Aorta (tissue), 5 donors: ENCODE results near the gene PLK2. TPM values are rescaled to one million over a fixed set of nuclear protein-coding genes. Genes with fewer than 3 reads are reported as not detected.

Experiments
- ATAC-seq: fragments of 200-7000 bp; cut with Tn5 transposase; one replicate; pipeline ENCODE4 v1.9.1; 2022; ENCODE audit warnings: moderate library complexity; ENCODE audit not compliant: low FRiP score
- DNase-seq, 2 donors: peaks; one replicate each; pipeline ENCODE4 v3.0.0-alpha.2; 2020
- H3K27ac ChIP-seq, 2 donors: one replicate each; pipeline ENCODE4 v1.5.1; 2013; ENCODE audit warnings: low read length in 2 of 2, mild to moderate bottlenecking in 2 of 2, moderate library complexity in 2 of 2, control low read depth in 1 of 2, inconsistent platforms in 1 of 2, low read depth in 1 of 2
- H3K27me3 ChIP-seq, 2 donors: one replicate each; pipeline ENCODE4 v1.6.1; 2013; ENCODE audit warnings: control low read depth in 1 of 2, low read length in 1 of 2, mild to moderate bottlenecking in 1 of 2, moderate library complexity in 1 of 2; ENCODE audit not compliant: insufficient read depth in 2 of 2, control insufficient read depth in 1 of 2
- H3K36me3 ChIP-seq, 2 donors: one replicate each; pipeline ENCODE4 v1.6.1; 2013; ENCODE audit warnings: control low read depth in 1 of 2, low read length in 1 of 2, mild to moderate bottlenecking in 1 of 2; ENCODE audit not compliant: insufficient read depth in 2 of 2, control insufficient read depth in 1 of 2
- H3K4me1 ChIP-seq, 2 donors: one replicate each; pipeline ENCODE4 v1.6.1; 2013; ENCODE audit warnings: low read length in 2 of 2, control low read depth in 1 of 2, mild to moderate bottlenecking in 1 of 2, moderate library complexity in 1 of 2; ENCODE audit not compliant: insufficient read depth in 2 of 2, control insufficient read depth in 1 of 2
- H3K4me3 ChIP-seq, 2 donors: one replicate each; pipeline ENCODE4 v1.5.1; 2013; ENCODE audit warnings: low read length in 2 of 2, control low read depth in 1 of 2, mild to moderate bottlenecking in 1 of 2
- H3K9me3 ChIP-seq: one replicate; pipeline ENCODE4 v1.6.1; 2013; ENCODE audit warnings: mild to moderate bottlenecking, low read length; ENCODE audit not compliant: control insufficient read depth
- WGBS, 2 donors: extraction: QIAGEN DNeasy Blood & Tissue Kit; methylation state at CpG; one replicate each; pipeline ENCODE4 v1.1.7; 2013; 5-methylcytosine and 5-hydroxymethylcytosine counted together
- intact Hi-C, 2 donors: fragments of 100-400 bp; cut with DNase I; formaldehyde crosslinking; loops; one replicate each; pipeline versions ENCODE4 v1.14.2 to v1.15.0; 2022
- polyA plus RNA-seq, 2 donors: library from polyadenylated mRNA; stranded (reverse); fragments of 200-250 nt; gene quantifications; one replicate each; pipeline ENCODE4 v1.2.3, GENCODE V29; 2013
- total RNA-seq, 2 donors: library from RNA; stranded (reverse); fragmentation: NEBNext Ultra II Directional; extraction: Animal tissue kit (Norgen Biotek cat#: 25700); gene quantifications; one replicate each; pipeline ENCODE4 v1.2.1, GENCODE V29; 2021
- donor health status: healthy with polysubstance abuse.
- donor health status: Bipolar disorder and iron deficiency.
- donor health status: DM: no; HTN: no; CAD: no.
- donor health status: DM: no; HTN: no; CAD: no.
- donor health status: DM: yes; HTN: yes; CAD: no.

Gene PLK2
- total and polyA plus RNA-seq, 4 donors: 24.0 to 64.6 (median 35.5) TPM

DNA sequence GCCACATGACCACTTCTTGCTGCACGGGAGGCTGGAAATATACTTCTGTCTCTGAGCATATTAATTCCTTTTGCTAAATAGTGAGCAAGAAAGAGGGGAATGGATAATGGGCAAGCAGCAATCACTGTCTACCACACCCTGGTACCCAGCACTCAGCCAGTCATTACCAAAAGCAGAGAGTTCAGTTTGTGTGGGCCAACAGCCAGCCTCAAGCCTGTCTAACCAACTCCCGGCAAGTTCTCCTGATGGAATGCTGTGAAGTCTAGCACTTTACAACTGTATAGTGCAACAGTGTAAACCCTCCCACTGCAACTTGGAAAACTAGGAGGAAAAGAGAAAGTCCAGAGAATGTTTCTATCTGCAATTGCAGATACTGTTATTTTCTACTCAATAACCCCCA, 47.8 kb downstream of the PLK2 start:
- 33 to 37% methylated on average over 2 of the region's 2 CpGs for WGBS, 2 donors
- ATAC-seq (no peak), DNase-seq (no peak)
- Histone ChIP-seq H3K27ac (no peak overlapping the region), H3K36me3 (no peaks in the 10 kb centered on the region), H3K4me1 (no peaks in the 10 kb centered on the region), H3K4me3 (no peak overlapping the region), H3K9me3 (no peaks in the 10 kb centered on the region), H3K27me3 (no peaks in the 10 kb centered on the region)
- intact Hi-C loops: no loop called here

DNA sequence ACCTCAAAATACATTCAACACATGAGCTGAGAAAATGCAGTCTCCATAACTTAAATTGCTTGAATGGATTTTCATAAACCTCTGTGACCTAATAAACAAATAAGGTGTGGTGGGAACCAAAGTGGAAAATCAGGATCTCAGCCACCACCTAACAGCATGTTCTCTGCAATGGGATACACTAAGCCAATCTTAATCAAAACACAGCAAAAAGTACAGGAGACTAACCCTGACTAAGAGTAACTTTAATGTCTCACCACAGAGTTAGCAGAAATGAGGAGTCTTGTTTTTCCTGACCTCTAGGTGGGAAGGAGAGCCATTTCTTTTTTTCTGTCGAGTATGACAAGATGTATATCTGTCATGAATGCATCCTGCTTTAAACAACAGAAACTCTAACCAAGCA, 48.5 kb downstream of the PLK2 start:
- Histone ChIP-seq H3K4me1 (no peaks in the 10 kb centered on the region), H3K36me3 (no peaks in the 10 kb centered on the region), H3K27ac (no peak overlapping the region), H3K4me3 (no peak overlapping the region), H3K27me3 (no peaks in the 10 kb centered on the region), H3K9me3 (no peaks in the 10 kb centered on the region)
- intact Hi-C loops: no loop called here
- 32 to 40% methylated on average over 1 of the region's 1 CpG for WGBS, 2 donors
- no peak for DNase-seq
- no peak for ATAC-seq

DNA sequence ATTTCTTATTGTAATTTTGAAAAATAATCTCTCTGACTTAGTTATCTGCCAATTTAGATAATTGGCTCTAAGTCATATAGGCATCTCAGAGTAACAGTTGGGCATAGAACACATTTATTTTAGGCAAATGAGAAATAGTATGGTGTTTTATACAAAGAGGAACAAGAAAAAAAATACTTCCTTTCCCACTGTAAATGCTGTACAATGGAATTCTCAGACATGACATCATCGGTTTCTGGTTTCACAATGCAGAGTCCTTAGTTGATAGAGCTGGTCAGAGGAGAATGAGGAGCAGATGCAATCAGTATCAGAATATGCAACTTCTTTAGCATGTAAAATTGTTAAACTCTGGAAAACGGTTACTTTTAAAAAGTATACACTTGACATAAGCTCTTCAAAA, 49.4 kb downstream of the PLK2 start:
- Histone ChIP-seq H3K36me3 (no peaks in the 10 kb centered on the region), H3K4me1 (no peaks in the 10 kb centered on the region), H3K27ac (no peak overlapping the region), H3K9me3 (no peaks in the 10 kb centered on the region), H3K27me3 (no peaks in the 10 kb centered on the region), H3K4me3 (no peak overlapping the region)
- intact Hi-C loops: no loop called here
- no peak for ATAC-seq
- DNase-seq: no peak
- 40 to 41% methylated on average over 2 of the region's 2 CpGs for WGBS, 2 donors

DNA sequence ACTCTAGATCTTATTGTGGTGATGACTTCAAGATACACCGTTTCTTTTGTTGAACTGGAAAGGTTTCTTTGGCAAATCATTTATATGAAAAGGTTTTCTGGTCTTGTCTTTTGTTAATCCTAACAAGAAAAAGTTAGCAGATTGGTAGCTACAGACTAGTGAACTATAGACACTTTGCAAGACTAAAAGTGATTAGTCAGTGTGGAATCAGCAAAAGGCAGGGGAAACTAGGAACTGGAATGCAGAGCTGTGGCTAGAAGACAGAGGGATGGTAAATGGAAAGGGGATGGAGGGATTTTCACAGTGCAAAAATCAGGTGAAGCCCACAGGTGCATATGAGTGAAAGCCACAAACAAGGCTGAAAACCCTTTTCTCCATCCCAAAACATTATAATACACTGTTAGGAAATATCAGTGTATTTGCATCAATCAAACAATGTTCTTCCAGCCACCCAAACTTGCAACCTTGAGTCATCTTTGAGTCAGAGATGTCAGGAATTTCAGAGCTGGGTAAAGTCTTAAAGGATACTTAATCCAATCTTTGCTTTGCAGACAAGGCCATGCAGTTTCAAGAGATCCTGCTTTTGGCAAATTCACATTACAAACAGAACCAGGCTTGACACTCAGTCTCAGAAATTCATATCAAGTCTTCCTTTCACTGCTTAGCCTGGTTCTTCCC, 52.7 kb downstream of the PLK2 start:
- H3K4me3 ChIP-seq: no peak overlapping the region
- H3K36me3 ChIP-seq: no peaks in the 10 kb centered on the region
- DNase-seq (no peak), ATAC-seq (no peak)
- no peaks in the 10 kb centered on the region for H3K9me3 ChIP-seq
- H3K27me3 ChIP-seq: no peaks in the 10 kb centered on the region
- H3K4me1 ChIP-seq: no peaks in the 10 kb centered on the region
- no peak overlapping the region for H3K27ac ChIP-seq
- intact Hi-C loops: no loop called here
- WGBS, 2 donors: 89 to 95% methylated on average over 1 of the region's 1 CpG

DNA sequence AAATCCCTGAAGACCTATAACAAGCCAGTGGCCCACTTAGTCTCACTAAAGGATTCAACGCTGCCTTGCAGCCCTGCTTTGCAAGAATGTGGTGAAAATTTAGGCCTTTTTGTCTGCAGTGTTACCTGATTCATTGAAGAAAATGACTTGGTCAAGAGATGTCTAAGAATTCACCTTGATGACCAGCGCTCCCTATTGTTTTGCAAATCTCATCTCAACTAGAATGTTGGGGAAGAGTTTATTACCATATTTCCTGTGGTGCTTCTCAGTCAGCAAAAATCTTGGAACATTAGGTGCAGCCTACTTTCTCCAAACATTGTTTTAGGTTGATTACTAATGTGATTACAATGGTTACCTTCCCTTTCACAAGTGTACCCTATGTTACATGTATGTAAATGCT, 53.5 kb downstream of the PLK2 start:
- no peak for ATAC-seq
- Histone ChIP-seq H3K9me3 (no peaks in the 10 kb centered on the region), H3K27ac (no peak overlapping the region), H3K36me3 (no peaks in the 10 kb centered on the region), H3K27me3 (no peaks in the 10 kb centered on the region), H3K4me1 (no peaks in the 10 kb centered on the region), H3K4me3 (no peak overlapping the region)
- no peak for DNase-seq
- WGBS, 2 donors: 90 to 97% methylated on average over 2 of the region's 2 CpGs
- intact Hi-C loops: no loop called here

DNA sequence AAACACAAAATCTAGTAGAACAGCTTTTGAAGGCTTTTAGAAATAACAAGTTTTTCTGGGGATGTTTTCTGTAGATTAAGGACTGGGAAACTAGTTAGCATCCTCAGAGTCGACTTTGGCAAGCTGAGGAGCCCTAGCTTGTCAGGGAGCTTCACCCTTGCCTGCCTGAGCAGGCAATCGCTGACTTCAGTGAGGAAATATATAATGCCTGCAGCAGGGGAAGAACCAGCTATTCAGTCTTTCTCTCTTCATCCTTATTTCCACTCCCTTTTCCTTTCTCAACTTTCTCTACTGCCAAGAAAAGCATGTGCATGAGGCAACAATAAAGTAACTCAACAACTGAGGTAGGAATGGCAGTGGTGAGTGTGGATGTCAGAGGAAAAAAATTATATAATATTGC, 54.7 kb downstream of the PLK2 start:
- WGBS, 2 donors: 38 to 62% methylated on average over 2 of the region's 2 CpGs
- intact Hi-C loops: no loop called here

DNA sequence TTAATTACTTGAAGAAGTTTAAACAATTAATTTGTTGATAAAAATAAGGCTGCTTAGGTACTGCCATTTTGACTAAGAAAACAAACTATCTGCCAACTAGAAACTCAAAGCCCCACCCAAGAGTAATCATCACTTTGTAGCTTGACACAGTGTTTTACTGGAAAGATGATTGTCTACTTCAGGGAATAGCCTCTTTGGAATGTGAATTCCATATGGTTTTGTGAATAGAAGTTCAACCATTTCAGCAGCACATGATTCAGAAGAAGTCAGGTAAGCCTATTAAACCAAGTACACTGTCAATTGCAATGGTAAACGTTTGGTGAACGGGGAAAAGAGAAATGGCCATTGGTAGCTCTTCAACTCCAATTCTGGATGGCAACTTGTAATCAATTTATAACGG, 55.2 kb downstream of the PLK2 start:
- H3K27me3 ChIP-seq: no peaks in the 10 kb centered on the region

More for the DNA sequence above, 54.7 kb downstream of the PLK2 start:
- ATAC-seq (no peak), DNase-seq (no peak)
- Histone ChIP-seq H3K9me3 (no peaks in the 10 kb centered on the region), H3K27me3 (no peaks in the 10 kb centered on the region), H3K4me1 (peaks cover 0 to 2% of the 10 kb centered on the region in 2 donors), H3K36me3 (no peaks in the 10 kb centered on the region), H3K4me3 (no peak overlapping the region), H3K27ac (no peak overlapping the region)

More for the DNA sequence above, 55.2 kb downstream of the PLK2 start:
- Histone ChIP-seq H3K4me1 (peaks cover 0 to 2% of the 10 kb centered on the region in 2 donors), H3K9me3 (no peaks in the 10 kb centered on the region), H3K27ac (no peak overlapping the region), H3K4me3 (no peak overlapping the region), H3K36me3 (no peaks in the 10 kb centered on the region)
- intact Hi-C loops: no loop called here
- DNase-seq: no peak
- 88 to 95% methylated on average over 3 of the region's 3 CpGs for WGBS, 2 donors
- ATAC-seq: no peak

Other genes with a start within 250 kb of the PLK2 start
- gene GAPT, start 31.3 kb upstream of the PLK2 start, total RNA-seq: 1 to 10 TPM; 1.9 to 2.8 TPM
- gene GAPT, start 31.3 kb upstream of the PLK2 start, polyA plus RNA-seq: 1 to 10 TPM in 1 of 2 donors, under 1 TPM in 1; 0.82 to 1.3 TPM
- gene RAB3C, start 123.0 kb upstream of the PLK2 start, total RNA-seq: 10 to 100 TPM in 1 of 2 donors, 1 to 10 TPM in 1; 8.9 to 21.7 TPM
- not detected for gene RAB3C, start 123.0 kb upstream of the PLK2 start, polyA plus RNA-seq